ENCODE measurements around the gene MED22.
A peak's percentile ranks its signal among the peaks of the same experiment; 100 is the strongest.

Gene MED22

DNA sequence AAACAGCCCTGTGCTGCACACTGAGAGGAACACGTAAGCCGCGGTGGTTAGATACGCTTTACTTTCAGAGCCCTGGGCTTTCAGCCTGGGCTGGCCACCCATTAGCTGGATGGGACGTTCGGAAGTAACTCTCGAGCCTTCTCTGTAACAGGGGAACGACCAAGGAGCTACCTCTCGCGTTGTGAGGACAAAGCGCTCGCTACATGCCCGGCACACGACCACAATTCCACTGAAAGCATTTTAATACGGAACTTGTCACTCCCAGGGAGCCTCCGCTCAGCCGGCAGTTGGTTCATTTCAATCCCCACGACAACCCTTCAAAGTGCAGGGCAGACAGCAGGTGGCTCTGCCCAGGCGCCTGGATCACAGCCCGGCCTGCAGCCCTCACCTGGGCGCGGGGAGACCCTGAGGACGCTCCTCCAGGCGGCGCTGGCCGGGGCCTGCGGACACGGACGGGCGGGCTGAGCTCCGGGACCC lies 8.0 kb upstream of the MED22 start:
- DNase-seq: peak; percentile 29
- H3K9ac ChIP-seq (ENCODE audit: low read length): peak overlapping the region; percentile 80
- TF ChIP-seq, protein P1, sequence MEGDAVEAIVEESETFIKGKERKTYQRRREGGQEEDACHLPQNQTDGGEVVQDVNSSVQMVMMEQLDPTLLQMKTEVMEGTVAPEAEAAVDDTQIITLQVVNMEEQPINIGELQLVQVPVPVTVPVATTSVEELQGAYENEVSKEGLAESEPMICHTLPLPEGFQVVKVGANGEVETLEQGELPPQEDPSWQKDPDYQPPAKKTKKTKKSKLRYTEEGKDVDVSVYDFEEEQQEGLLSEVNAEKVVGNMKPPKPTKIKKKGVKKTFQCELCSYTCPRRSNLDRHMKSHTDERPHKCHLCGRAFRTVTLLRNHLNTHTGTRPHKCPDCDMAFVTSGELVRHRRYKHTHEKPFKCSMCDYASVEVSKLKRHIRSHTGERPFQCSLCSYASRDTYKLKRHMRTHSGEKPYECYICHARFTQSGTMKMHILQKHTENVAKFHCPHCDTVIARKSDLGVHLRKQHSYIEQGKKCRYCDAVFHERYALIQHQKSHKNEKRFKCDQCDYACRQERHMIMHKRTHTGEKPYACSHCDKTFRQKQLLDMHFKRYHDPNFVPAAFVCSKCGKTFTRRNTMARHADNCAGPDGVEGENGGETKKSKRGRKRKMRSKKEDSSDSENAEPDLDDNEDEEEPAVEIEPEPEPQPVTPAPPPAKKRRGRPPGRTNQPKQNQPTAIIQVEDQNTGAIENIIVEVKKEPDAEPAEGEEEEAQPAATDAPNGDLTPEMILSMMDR (IDR thresholded peaks at IDR 0.05; ENCODE audit: low read length): no peak
- no peak for TF ChIP-seq EZH2 (optimal IDR thresholded peaks at IDR 0.05; ENCODE audit: low read depth, low read length)
- TF ChIP-seq EZH2phosphoT487 (IDR thresholded peaks at IDR 0.05; ENCODE audit: low read length): no peak
- no peaks in the 10 kb centered on the region for H3K9me2 ChIP-seq (replicated peaks; ENCODE audit: insufficient read depth, low read length)
- peak overlapping the region; percentile 81 for H3K4me2 ChIP-seq (ENCODE audit: low read depth, low read length)
- no peaks in the 10 kb centered on the region for H3K27me3 ChIP-seq (replicated peaks; ENCODE audit: insufficient read depth, low read length)
- peaks cover 8% of the 10 kb centered on the region; the same call in 1 of the 2 replicates for H3K4me1 ChIP-seq (ENCODE audit: low read length)
- no peaks in the 10 kb centered on the region for H3K9me3 ChIP-seq (replicated peaks; ENCODE audit: insufficient read depth, low read length)
- peaks cover 40% of the 10 kb centered on the region for H3F3A ChIP-seq (ENCODE audit: insufficient read depth, low read length)
- H3K27ac ChIP-seq (ENCODE audit: low read length): peak overlapping the region; percentile 46
- peaks cover 49% of the 10 kb centered on the region for H3K79me2 ChIP-seq (ENCODE audit: low read length)
- H3K4me3 ChIP-seq (ENCODE audit: low read length): peak overlapping the region; percentile 93
- H3K36me3 ChIP-seq (replicated peaks; ENCODE audit: insufficient read depth, low read length): peaks cover 2% of the 10 kb centered on the region
- 0 out of 2 replicates have a peak overlapping the region, but pooled peaks have one; percentile 42 for H2AFZ ChIP-seq (ENCODE audit: low read length)
- peaks cover 8% of the 10 kb centered on the region; the same call in 1 of the 2 replicates for H4K20me1 ChIP-seq (ENCODE audit: insufficient read depth, low read length)

DNA sequence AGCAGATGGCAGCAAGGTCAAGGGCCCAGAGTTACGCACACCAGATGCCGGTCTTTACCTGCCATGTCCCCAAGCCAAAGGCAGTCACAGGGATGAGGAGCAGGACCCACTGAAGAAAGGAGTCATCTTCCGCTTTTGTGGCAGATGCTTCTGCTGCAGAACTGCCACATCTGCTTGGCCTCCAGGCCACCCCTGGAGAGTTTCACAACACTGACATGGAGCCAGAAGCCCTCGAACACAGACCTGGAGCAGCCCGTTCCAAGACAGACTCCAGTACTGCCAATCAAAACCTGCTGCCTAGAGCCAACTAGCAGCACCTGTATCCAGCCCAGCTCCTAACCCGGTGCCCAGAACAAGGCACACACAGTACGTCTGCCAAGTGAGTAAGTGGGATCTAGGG lies 6.8 kb upstream of the MED22 start:
- H3K27ac ChIP-seq (ENCODE audit: low read length): no peak overlapping the region
- peaks cover 52% of the 10 kb centered on the region for H3F3A ChIP-seq (ENCODE audit: insufficient read depth, low read length)
- peaks cover 60% of the 10 kb centered on the region for H3K79me2 ChIP-seq (ENCODE audit: low read length)
- H3K27me3 ChIP-seq (replicated peaks; ENCODE audit: insufficient read depth, low read length): no peaks in the 10 kb centered on the region
- DNase-seq: no peak
- H2AFZ ChIP-seq (ENCODE audit: low read length): no peak overlapping the region
- no peak overlapping the region for H3K4me3 ChIP-seq (ENCODE audit: low read length)
- H3K9ac ChIP-seq (ENCODE audit: low read length): no peak overlapping the region
- H3K4me2 ChIP-seq (ENCODE audit: low read depth, low read length): peak overlapping the region; percentile 81; the same call in 1 of the 2 replicates
- H3K36me3 ChIP-seq (replicated peaks; ENCODE audit: insufficient read depth, low read length): peaks cover 13% of the 10 kb centered on the region
- TF ChIP-seq EZH2 (optimal IDR thresholded peaks at IDR 0.05; ENCODE audit: low read depth, low read length): no peak
- TF ChIP-seq, protein P1 (IDR thresholded peaks at IDR 0.05; ENCODE audit: low read length): no peak
- no peak for TF ChIP-seq EZH2phosphoT487 (IDR thresholded peaks at IDR 0.05; ENCODE audit: low read length)
- H4K20me1 ChIP-seq (ENCODE audit: insufficient read depth, low read length): peaks cover 11% of the 10 kb centered on the region
- H3K9me3 ChIP-seq (replicated peaks; ENCODE audit: insufficient read depth, low read length): no peaks in the 10 kb centered on the region
- H3K4me1 ChIP-seq (ENCODE audit: low read length): peaks cover 11% of the 10 kb centered on the region; the same call in 1 of the 2 replicates
- H3K9me2 ChIP-seq (replicated peaks; ENCODE audit: insufficient read depth, low read length): no peaks in the 10 kb centered on the region

DNA sequence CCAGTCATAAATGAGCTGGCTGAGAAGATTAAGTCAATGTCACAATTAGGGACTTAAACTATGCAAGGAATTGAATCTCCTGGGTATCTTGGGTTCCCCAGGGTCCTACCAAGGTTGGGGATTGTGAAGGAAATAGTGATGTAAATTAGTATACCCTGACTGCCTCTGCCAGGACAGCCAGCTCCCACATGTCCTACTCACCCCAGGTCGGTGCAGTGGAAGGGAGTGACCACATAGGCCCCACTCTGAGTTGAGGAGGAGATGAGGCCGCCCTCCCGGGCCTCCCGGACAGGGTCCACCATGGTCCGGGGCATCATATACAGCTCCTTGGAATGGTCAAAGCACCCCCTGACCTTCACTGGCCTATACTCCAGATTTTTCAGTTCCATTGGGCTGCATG lies 5.6 kb upstream of the MED22 start:
- Histone ChIP-seq H3K4me1 (ENCODE audit: low read length) (peaks cover 19% of the 10 kb centered on the region; the same call in 1 of the 2 replicates), H3K79me2 (ENCODE audit: low read length) (peaks cover 61% of the 10 kb centered on the region), H3K4me3 (ENCODE audit: low read length) (no peak overlapping the region), H3K36me3 (replicated peaks; ENCODE audit: insufficient read depth, low read length) (peaks cover 17% of the 10 kb centered on the region), H3K9me3 (replicated peaks; ENCODE audit: insufficient read depth, low read length) (no peaks in the 10 kb centered on the region), H3K9ac (ENCODE audit: low read length) (no peak overlapping the region), H4K20me1 (ENCODE audit: insufficient read depth, low read length) (peaks cover 11% of the 10 kb centered on the region), H3F3A (ENCODE audit: insufficient read depth, low read length) (peaks cover 64% of the 10 kb centered on the region), H3K4me2 (ENCODE audit: low read depth, low read length) (no peak overlapping the region), H3K27me3 (replicated peaks; ENCODE audit: insufficient read depth, low read length) (no peaks in the 10 kb centered on the region), H3K9me2 (replicated peaks; ENCODE audit: insufficient read depth, low read length) (no peaks in the 10 kb centered on the region), H3K27ac (ENCODE audit: low read length) (no peak overlapping the region), H2AFZ (ENCODE audit: low read length) (no peak overlapping the region)
- no peak for DNase-seq
- TF ChIP-seq, protein P1 (IDR thresholded peaks at IDR 0.05; ENCODE audit: low read length): no peak
- TF ChIP-seq EZH2 (optimal IDR thresholded peaks at IDR 0.05; ENCODE audit: low read depth, low read length) (no peak), EZH2phosphoT487 (IDR thresholded peaks at IDR 0.05; ENCODE audit: low read length) (no peak)
